ENCODE results near the gene SLC24A2. TPM values are rescaled to one million over a fixed set of nuclear protein-coding genes. Genes with fewer than 3 reads are reported as not detected.

The SLC24A2 gene
- total and polyA plus RNA-seq, 2 of the 8 experiments (the other 6 are each of a cell fraction or from before 2014, with no cell fraction given): 2.8 to 6.5 TPM

DNA sequence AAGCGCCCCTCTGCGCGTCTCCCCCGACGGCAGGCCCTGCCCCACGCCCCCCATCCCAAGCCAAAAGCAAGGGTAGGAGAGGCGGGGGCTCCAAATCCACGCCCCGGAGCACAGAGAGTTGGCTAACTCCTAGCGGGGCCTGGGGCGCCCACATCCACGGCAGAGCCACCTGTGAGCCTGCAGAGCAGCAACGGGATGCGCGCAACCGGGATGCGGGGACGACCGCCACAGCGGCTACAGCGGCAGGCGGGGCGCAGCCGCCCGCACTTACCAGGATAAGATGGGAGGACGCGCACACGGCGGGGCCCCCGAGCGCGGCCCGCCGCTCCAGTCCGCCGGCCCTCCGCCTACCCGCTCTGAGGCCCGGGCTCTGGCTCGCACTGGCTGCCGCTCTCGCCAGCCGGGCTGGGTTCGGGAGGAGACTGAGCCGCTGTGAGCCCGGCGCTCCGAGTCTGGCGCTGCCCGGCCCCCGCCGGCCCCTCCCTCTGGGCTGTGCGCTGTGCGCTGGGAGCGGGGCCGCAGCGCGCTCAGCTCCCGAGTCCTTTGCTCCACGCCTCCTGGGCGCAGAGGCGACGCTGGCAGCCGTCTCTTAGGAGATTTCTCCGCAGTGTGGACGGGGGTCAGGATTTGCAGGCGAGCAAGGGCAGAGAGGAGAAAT is at the start of gene SLC24A2 (continued):
- TF ChIP-seq, protein P1, sequence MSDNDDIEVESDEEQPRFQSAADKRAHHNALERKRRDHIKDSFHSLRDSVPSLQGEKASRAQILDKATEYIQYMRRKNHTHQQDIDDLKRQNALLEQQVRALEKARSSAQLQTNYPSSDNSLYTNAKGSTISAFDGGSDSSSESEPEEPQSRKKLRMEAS (IDR thresholded peaks at IDR 0.05): peak; percentile 48; the same call in 1 of the 2 replicates
- TF ChIP-seq SAP30 (IDR thresholded peaks at IDR 0.05; ENCODE audit: insufficient read depth, insufficient replicate concordance, low read length) (no peak), POLR2AphosphoS5 (IDR thresholded peaks at IDR 0.05; ENCODE audit: low read depth, low read length) (no peak), ASH2L (IDR thresholded peaks at IDR 0.05; ENCODE audit: low read length) (peak; percentile 26), TCF12 (IDR thresholded peaks at IDR 0.05; ENCODE audit: low read depth, low read length) (no peak), BRCA1 (IDR thresholded peaks at IDR 0.05; ENCODE audit: low read depth, low read length) (no peak), CBX5 (IDR thresholded peaks at IDR 0.05; ENCODE audit: low read depth, low read length) (no peak), SIN3A (conservative IDR thresholded peaks at IDR 0.05 in 1 of 2, IDR thresholded peaks at IDR 0.05 in 1 of 2; ENCODE audit: low read depth in 1 of 2, low read length in 2 of 2) (no peak), RNF2 (IDR thresholded peaks at IDR 0.05; ENCODE audit: borderline replicate concordance, low read depth, low read length, missing control alignments, poor library complexity, severe bottlenecking) (peak; percentile 7), FOSL1 (IDR thresholded peaks at IDR 0.05; ENCODE audit: insufficient read depth, low read depth, low read length) (no peak), RBBP5 (IDR thresholded peaks at IDR 0.05; ENCODE audit: borderline replicate concordance, low read depth, low read length) (peak; percentile 77; the same call in 1 of the 2 replicates), HDAC2 (IDR thresholded peaks at IDR 0.05; ENCODE audit: borderline replicate concordance in 1 of 2, low read depth in 2 of 2, low read length in 2 of 2) (no peak), TAF1 (IDR thresholded peaks at IDR 0.05; ENCODE audit: low read depth, low read length) (peak; percentile 82), SIRT6 (IDR thresholded peaks at IDR 0.05; ENCODE audit: low read length) (no peak), HDAC6 (IDR thresholded peaks at IDR 0.05; ENCODE audit: low read depth, low read length) (no peak), RXRA (IDR thresholded peaks at IDR 0.05; ENCODE audit: insufficient read depth, low read depth, low read length) (no peak), NANOG (IDR thresholded peaks at IDR 0.05; ENCODE audit: insufficient read depth, low read depth, low read length, poor library complexity, severe bottlenecking) (no peak), PHF8 (conservative IDR thresholded peaks at IDR 0.05; ENCODE audit: low read depth, low read length) (no peak), CBX8 (IDR thresholded peaks at IDR 0.05; ENCODE audit: borderline replicate concordance, low read depth, low read length) (no peak), BCL11A (IDR thresholded peaks at IDR 0.05; ENCODE audit: low read depth in 2 of 2, low read length in 2 of 2) (no peak), TBP (IDR thresholded peaks at IDR 0.05; ENCODE audit: low read depth, low read length) (peak; percentile 63), JUN (IDR thresholded peaks at IDR 0.05; ENCODE audit: low read depth, low read length) (no peak), RFX5 (IDR thresholded peaks at IDR 0.05; ENCODE audit: borderline replicate concordance, low read depth, low read length) (no peak), SP4 (IDR thresholded peaks at IDR 0.05; ENCODE audit: low read length) (no peak), SP1 (IDR thresholded peaks at IDR 0.05; ENCODE audit: low read depth, low read length) (no peak)
